CD4-positive, alpha-beta T cell treated with Interleukin-15 for 1 hour (primary cell): Measurements from ENCODE around the gene GNAO1.

Experiments
- DNase-seq: peaks from one replicate; pipeline ENCODE4 v3.0.0-alpha.2; 2020

GNAO1 gene

DNA sequence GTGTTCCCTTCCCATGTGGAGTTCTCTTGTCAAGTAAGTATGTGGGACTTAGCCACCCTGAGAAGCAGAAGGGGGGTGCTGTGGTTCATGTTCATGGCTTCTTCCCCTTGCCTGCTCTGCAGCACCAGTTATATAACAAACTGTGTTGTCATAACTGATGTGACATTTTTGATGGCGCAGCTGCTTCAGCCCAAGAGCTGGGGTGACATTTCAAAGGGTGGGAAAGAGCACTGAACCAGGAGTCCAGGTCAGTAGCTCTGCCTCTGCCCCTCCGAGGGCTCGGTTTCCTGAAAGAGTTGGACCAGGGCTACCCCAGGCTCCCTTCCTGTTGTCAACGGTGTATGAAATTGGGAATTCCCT is 7.4 kb downstream of the GNAO1 start:
- DNase-seq, result no peak

- no peak for DNase-seq
Measured at GRCh38 chr16:56199164-56199563, 7.9 kb downstream of the GNAO1 start.

DNA sequence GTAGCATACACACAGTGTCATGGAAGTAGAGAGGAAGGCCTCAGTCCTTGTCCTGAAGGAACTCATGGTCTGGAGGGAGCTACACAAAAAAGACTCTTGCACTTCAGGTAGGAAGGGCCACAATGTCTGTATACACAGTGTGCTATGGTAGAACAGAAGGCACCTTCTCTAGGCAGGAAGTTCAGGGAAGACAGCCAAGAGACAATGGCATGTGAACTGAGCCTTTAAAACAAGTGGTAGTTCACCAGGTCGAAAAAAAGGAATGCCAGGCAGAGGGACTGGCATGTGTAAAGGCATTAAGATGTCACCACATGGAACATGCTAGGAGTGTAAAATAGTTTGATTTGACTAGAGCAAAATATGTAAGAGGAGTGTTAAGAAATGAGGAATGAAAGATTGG is 9.7 kb downstream of the GNAO1 start:
- DNase-seq, result no peak

DNA sequence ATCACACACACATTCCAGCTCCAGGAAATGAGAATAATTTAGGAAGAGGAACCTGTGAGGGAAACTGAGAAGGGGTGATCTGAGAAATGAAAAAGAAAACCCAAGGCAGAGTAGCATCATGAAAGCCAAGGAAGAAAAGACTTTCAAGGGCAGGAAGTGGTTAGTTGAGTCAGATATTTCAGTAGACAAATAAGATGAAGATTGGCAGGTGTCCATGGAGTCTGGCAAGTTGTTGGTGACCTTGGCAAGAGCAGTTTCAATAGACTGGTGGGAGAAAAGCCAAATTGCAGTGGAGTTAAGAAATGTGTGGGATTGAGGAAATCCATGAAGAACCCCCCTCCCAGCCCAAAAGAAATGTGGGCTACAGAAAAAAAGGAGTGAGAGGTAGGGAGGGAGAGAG is 10.7 kb downstream of the GNAO1 start:
- DNase-seq, result no peak

DNA sequence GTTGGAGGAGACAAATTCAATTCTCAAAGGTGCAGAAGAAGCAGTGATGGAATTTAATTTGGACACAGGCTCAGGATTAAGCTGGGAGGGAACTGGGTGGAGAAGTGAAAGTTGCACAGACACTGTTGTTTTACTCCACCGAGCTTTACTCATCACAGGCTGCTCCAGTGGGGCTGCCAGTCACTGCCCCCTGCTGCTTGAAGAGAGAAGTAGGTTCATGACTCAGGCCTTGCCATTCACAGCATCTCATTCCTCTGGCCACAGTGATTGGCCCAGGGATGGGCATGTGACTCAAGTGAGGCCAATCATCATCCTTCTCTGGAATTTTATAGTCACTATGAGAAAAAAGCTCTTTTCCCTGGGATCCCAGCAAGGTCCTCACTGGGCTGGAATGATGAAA is 11.8 kb downstream of the GNAO1 start:
- DNase-seq, result peak; percentile 70

DNA sequence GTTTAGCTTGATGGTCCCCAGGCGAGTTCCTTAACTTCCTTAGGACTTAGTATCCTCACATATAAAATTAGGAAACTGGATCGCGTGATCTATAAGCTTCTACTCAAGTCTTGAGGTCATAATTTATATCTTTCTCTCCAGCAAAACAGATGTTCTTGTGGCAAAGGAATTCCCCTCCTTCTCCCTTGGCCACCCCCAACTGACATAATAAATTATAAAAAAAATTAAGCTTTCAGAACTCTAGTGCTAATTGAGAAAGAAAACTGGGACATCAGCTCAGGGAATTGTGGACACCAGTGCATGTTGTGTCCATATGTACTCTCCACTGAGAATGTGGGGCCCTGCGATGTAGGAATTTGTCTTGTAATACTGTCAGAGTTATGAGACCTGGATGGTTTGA is 13.5 kb downstream of the GNAO1 start:
- no peak for DNase-seq

GRCh38 chr16:56206951-56207350 is 15.7 kb downstream of the GNAO1 start:
- DNase-seq, result no peak

- DNase-seq, result no peak
Measured at GRCh38 chr16:56207421-56207820, 16.1 kb downstream of the GNAO1 start.

DNA sequence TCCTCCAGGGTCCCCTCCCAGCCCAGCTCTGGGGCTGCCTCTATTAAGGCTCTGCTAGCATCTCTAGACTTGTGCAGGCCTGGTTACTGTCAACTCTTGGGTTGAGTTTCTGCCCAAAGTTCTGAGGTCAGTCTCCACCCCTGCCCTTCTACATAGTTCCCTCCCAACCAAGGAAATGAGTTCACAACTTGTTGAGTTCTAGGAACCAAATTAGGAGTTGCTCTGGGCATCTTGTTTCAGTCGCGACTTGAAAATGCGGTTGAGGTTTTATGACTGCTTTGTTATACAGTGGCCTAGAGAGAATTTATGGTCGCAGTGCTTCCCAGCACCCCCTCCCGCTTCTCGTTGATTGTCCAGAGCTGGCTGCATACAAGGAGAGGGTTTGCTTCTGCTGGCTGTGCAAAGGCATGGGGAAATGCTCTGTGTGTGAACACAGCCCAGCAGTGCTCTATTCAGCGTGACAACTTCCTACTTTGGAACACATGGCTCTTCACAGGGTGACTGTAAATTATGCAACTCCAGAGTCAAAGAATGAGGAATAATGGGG is 20.2 kb downstream of the GNAO1 start:
- DNase-seq, result no peak

- DNase-seq, result no peak
Measured at GRCh38 chr16:56212144-56212543, 20.9 kb downstream of the GNAO1 start.

GRCh38 chr16:56221995-56222394 is 30.7 kb downstream of the GNAO1 start:
- DNase-seq, result no peak

DNA sequence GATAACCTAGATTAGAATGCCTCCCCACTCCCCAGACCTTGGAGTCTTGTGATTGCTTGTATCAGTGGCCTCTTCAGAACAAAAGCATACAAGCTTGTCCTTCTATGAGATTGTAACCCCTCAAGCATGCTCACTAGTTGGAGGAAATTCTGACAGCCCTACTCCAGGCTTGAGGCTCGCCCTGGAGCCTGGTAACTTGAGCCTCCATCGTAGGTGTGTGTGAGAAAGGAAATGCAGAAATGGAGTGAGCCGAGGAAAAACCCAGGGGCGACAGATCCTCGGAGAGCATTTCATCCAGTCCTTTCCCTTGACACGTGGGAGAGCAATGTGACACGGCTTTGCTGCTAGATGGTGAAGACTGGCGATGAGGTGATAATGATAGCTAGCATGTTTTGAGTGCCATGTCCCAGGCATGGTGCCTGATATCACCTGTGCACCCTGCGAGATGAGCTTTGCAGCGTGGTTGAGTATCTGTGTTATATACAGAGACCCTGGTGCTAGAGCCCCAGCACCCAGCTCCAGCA is 31.2 kb downstream of the GNAO1 start:
- DNase-seq, result no peak

DNA sequence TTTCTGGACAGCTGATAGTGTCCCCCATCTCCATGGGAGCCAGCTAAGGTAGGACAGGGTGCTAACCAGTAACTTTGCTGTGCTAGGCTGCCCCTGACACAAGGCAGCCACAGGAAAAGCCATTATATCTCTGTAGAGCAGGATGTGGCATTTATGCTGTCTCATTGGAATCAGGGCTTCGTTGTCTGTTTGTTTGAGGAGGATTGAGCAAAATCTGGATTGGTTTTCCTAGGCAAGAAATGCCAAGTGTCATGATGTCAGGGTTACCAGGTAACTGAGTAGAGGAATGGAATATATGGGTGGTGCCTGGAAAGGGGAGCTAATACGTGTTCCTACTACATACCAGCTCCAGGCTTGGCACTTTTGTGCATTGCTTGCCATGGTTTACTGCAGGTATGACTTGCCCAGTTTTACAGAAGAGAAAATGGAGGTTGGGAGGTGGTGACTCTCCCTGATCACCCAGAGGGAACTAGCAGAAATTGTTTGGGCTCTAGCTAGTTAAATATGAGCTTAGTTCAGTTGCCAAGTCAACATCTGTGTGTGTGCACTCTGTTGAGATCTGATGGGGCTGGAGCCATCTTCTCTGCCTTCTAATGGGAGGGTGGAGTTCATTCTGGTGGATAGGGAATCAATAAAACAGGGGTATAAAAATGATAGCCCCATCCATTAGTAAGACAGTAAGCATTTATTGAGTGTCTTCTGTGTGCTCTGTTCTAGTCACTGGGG is 33.9 kb downstream of the GNAO1 start:
- no peak for DNase-seq

GRCh38 chr16:56226187-56226586 is 34.9 kb downstream of the GNAO1 start:
- no peak for DNase-seq

DNA sequence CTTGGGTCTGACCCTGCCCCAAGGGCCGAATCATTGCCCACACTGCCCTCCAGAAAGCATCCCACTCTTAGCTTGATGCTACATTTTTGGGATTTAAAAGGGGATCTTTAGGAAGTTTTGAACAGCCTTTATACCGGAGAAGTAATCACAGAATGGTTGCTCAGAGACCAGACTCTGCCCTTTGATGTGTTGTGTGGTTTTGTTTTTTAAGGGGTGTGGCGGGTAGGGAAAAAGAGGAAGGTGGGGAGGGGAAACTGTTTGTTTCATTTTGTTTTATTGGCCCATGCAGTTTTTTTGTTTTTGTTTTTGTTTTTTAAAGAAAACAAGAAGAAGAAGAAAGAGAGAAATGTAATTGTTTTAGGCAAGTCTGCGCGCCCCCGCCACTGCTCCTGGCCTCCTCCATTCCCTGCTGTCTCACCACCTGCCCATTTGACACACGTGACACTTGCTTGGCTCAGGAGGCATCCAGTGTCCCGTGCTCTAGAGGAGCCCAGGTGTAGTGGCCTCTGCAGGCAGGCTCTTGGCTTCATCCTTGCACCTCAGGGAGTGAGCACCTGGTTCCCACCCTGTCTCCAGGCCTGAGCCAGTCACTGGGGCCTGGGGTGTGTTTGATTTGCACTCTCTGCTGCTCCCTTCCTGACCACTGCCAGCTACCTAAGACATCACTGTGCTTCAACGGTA is 35.7 kb downstream of the GNAO1 start:
- DNase-seq, result no peak

GRCh38 chr16:56227936-56228335 is 36.6 kb downstream of the GNAO1 start:
- DNase-seq, result no peak

- no peak for DNase-seq
Measured at GRCh38 chr16:56228476-56228875, 37.2 kb downstream of the GNAO1 start.

DNA sequence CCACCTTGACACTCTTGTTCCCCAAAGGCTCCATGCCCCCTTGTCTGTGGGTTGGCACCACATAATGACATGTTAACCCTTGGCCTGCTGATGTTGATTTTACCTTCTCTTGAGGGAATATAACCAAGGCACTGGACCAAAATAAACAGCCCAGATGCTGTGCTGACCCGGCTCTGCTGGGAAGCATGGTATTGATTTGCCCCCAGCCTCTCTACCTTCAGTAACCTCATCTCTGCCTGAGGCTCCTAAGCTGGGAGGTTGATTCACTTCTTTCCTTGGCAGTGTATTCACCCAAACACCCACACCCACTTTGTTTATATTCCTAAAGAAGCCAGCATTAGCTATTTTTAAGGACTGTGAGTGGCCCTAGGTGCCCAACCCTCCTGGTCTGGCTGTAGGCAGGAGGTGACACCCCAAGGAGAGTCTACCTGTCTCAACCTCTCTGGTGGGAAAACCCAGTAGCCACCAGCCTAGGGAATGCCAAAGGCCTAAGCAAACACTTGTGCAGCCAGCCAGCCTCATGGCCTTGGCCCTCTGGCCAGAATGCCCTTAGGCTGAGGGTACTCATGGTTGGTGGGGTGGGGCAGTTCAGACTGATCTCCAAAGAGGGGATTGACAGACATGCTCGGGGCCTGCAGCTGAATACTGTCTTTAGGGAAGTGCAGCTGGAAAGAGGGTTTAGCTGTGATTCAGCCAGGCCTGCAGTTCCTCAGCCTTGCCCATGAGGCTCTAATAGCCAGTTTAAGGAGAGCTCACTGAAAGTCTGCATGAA is 42.7 kb downstream of the GNAO1 start:
- no peak for DNase-seq

GRCh38 chr16:56234737-56235136 is 43.4 kb downstream of the GNAO1 start:
- DNase-seq, result no peak

- DNase-seq, result no peak
Measured at GRCh38 chr16:56237451-56237930, 46.2 kb downstream of the GNAO1 start.

- no peak for DNase-seq
Measured at GRCh38 chr16:56238188-56238587, 46.9 kb downstream of the GNAO1 start.

DNA sequence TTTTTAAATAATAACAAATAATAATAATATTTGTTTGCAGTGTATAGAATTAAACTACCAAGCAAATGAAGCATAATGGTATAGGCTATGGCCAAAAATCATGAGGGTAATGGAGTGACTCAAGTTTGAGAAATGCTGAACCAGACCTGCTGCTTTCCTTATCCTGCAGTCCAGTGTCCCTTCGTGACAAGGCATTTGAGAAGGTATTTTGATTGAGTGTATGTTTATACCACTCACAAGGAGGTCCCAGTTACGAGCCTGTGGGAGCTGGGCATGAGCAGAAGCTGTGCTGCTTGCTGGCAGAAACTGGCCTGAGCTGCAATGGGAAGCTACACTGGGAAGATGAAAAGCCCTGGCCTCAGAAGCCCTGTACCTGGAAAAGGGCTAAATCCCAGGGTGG is 50.3 kb downstream of the GNAO1 start:
- DNase-seq, result no peak

DNA sequence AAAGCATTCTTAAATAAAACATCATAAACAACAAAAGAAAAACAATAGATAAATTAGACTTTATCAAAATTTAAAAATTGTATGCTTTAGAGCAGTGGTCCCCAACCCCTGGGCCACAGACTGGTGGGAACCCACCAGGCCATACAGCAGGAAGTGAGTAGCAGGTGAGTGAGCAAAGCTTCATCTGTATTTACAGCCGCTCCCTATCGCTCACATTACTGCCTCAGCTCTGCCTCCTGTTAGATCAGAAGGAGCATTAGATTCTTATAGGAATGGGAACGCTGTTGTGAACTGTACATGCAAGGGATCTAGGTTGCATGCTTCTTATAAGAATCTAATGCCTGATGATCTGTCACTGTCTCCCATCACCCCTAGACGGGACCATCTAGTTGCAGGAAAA is 51.5 kb downstream of the GNAO1 start:
- no peak for DNase-seq
